Nephron progenitor cell (in vitro differentiated cells): ENCODE results near the gene LCLAT1.

Experiments
- DNase-seq: peaks from one replicate; pipeline ENCODE4 v3.0.0; 2021
- H3K27ac Mint-ChIP-seq: 2 replicates; pipeline ENCODE4 v1.8.0; 2021; ENCODE audit warnings: mild to moderate bottlenecking, moderate library complexity, mixed read lengths
- H3K27me3 Mint-ChIP-seq: 2 replicates; pipeline ENCODE4 v1.8.0; 2021; ENCODE audit warnings: mild to moderate bottlenecking, low read depth, mixed read lengths; ENCODE audit not compliant: poor library complexity
- H3K36me3 Mint-ChIP-seq: 2 replicates; pipeline ENCODE4 v1.8.0; 2021; ENCODE audit warnings: low read depth, mixed read lengths
- H3K4me1 Mint-ChIP-seq: 2 replicates; pipeline ENCODE4 v1.8.0; 2021; ENCODE audit warnings: mixed read lengths
- H3K4me3 Mint-ChIP-seq: 2 replicates; pipeline ENCODE4 v1.8.0; 2021; ENCODE audit warnings: mild to moderate bottlenecking, moderate library complexity, mixed read lengths
- H3K9me3 Mint-ChIP-seq: 2 replicates; pipeline ENCODE4 v1.8.0; 2021; ENCODE audit warnings: mild to moderate bottlenecking, moderate library complexity, mixed read lengths
- CTCF ChIP-seq: fragments of 200-600 bp; sonication (generic); IDR thresholded peaks from 2 replicates; pipeline ENCODE4 v1.5.0; 2021; ENCODE audit warnings: antibody characterized with exemption

The LCLAT1 gene

GRCh38 chr2:30428348-30428662 lies 18.7 kb upstream of the LCLAT1 start:
- no peak overlapping the region for H3K4me3 Mint-ChIP-seq
- H3K9me3 Mint-ChIP-seq: peaks cover 3% of the 10 kb centered on the region
- H3K27me3 Mint-ChIP-seq: peaks cover 8% of the 10 kb centered on the region
- no peaks in the 10 kb centered on the region for H3K4me1 Mint-ChIP-seq
- no peak overlapping the region for H3K27ac Mint-ChIP-seq
- no peaks in the 10 kb centered on the region for H3K36me3 Mint-ChIP-seq
- no peak for DNase-seq
- TF ChIP-seq CTCF: no peak

- H3K4me1 Mint-ChIP-seq: no peaks in the 10 kb centered on the region
- no peaks in the 10 kb centered on the region for H3K36me3 Mint-ChIP-seq
- H3K4me3 Mint-ChIP-seq: no peak overlapping the region
- TF ChIP-seq CTCF: no peak
- DNase-seq: no peak
- H3K27ac Mint-ChIP-seq: no peak overlapping the region
- H3K27me3 Mint-ChIP-seq: peaks cover 6% of the 10 kb centered on the region
- peaks cover 3% of the 10 kb centered on the region for H3K9me3 Mint-ChIP-seq
Measured at GRCh38 chr2:30428827-30429461, 18.1 kb upstream of the LCLAT1 start.

- H3K36me3 Mint-ChIP-seq: no peaks in the 10 kb centered on the region
- no peaks in the 10 kb centered on the region for H3K4me1 Mint-ChIP-seq
- no peak for DNase-seq
- H3K27ac Mint-ChIP-seq: no peak overlapping the region
- no peak for TF ChIP-seq CTCF
- H3K9me3 Mint-ChIP-seq: peaks cover 3% of the 10 kb centered on the region
- no peak overlapping the region for H3K4me3 Mint-ChIP-seq
- H3K27me3 Mint-ChIP-seq: peaks cover 3% of the 10 kb centered on the region
Measured at GRCh38 chr2:30433541-30434299, 13.3 kb upstream of the LCLAT1 start.

- peaks cover 3% of the 10 kb centered on the region for H3K27me3 Mint-ChIP-seq
Measured at GRCh38 chr2:30434708-30435107, 12.3 kb upstream of the LCLAT1 start.

GRCh38 chr2:30436859-30437435 lies 10.1 kb upstream of the LCLAT1 start:
- no peak for TF ChIP-seq CTCF
- H3K4me3 Mint-ChIP-seq: no peak overlapping the region

More at GRCh38 chr2:30434708-30435107, 12.3 kb upstream of the LCLAT1 start:
- TF ChIP-seq CTCF: no peak
- Mint-ChIP-seq H3K27ac (no peak overlapping the region), H3K4me1 (no peaks in the 10 kb centered on the region), H3K4me3 (no peak overlapping the region), H3K9me3 (peaks cover 3% of the 10 kb centered on the region), H3K36me3 (no peaks in the 10 kb centered on the region)
- DNase-seq: no peak

More at GRCh38 chr2:30436859-30437435, 10.1 kb upstream of the LCLAT1 start:
- Mint-ChIP-seq H3K4me1 (no peaks in the 10 kb centered on the region), H3K9me3 (no peaks in the 10 kb centered on the region), H3K27ac (no peak overlapping the region), H3K27me3 (peaks cover 6% of the 10 kb centered on the region), H3K36me3 (no peaks in the 10 kb centered on the region)
- DNase-seq: no peak
